WTC11 (cell line): Measurements from ENCODE around the gene HEATR5A.

Experiments used
- ATF1 ChIP-seq: sonication (generic); formaldehyde crosslinking; IDR thresholded peaks from 2 replicates; pipeline ENCODE4 v1.8.1; 2023; ENCODE audit warnings: mild to moderate bottlenecking, moderate library complexity, missing genetic modification reagents
- ATF2 ChIP-seq: sonication (generic); formaldehyde crosslinking; IDR thresholded peaks from 2 replicates; pipeline ENCODE4 v1.8.1; 2022; ENCODE audit warnings: low read depth, missing genetic modification reagents, borderline replicate concordance
- ELF4 ChIP-seq: sonication (generic); formaldehyde crosslinking; IDR thresholded peaks from 2 replicates; pipeline ENCODE4 v1.8.1; 2022; ENCODE audit warnings: low read depth, mild to moderate bottlenecking, moderate library complexity, missing genetic modification reagents
- FOXP1 ChIP-seq: sonication (generic); formaldehyde crosslinking; IDR thresholded peaks from 2 replicates; pipeline ENCODE4 v1.8.0; 2022; ENCODE audit warnings: missing genetic modification reagents, mild to moderate bottlenecking, moderate library complexity, borderline replicate concordance
- NFE2L1 ChIP-seq: sonication (generic); formaldehyde crosslinking; IDR thresholded peaks from 2 replicates; pipeline ENCODE4 v1.8.1; 2023; ENCODE audit warnings: missing genetic modification reagents
- NR3C1 ChIP-seq: sonication (generic); formaldehyde crosslinking; conservative IDR thresholded peaks from 2 replicates; pipeline ENCODE4 v1.8.1; 2023; ENCODE audit warnings: low read depth, mild to moderate bottlenecking, missing genetic modification reagents
- SP1 ChIP-seq: sonication (generic); formaldehyde crosslinking; conservative IDR thresholded peaks from 2 replicates; pipeline ENCODE4 v1.8.1; 2022; ENCODE audit warnings: missing genetic modification reagents
- ZNF219 ChIP-seq: sonication (generic); formaldehyde crosslinking; IDR thresholded peaks from 2 replicates; pipeline ENCODE4 v1.8.0; 2023; ENCODE audit warnings: missing genetic modification reagents, mild to moderate bottlenecking, borderline replicate concordance
- TF ChIP-seq, protein P1 (sequence below): fragments of 200-600 bp; IDR thresholded peaks from 2 replicates; pipeline ENCODE4 v1.8.0; 2022; ENCODE audit warnings: antibody characterized with exemption
- TF ChIP-seq, protein P2 (sequence below): sonication (generic); formaldehyde crosslinking; IDR thresholded peaks from 2 replicates; pipeline ENCODE4 v1.8.0; 2022; ENCODE audit warnings: mild to moderate bottlenecking, missing genetic modification reagents
- TF ChIP-seq, protein P3 (sequence below): sonication (generic); formaldehyde crosslinking; IDR thresholded peaks from 2 replicates; pipeline ENCODE4 v1.8.1; 2022; ENCODE audit warnings: mild to moderate bottlenecking, missing genetic modification reagents, moderate library complexity, borderline replicate concordance

- TF ChIP-seq, protein P1, sequence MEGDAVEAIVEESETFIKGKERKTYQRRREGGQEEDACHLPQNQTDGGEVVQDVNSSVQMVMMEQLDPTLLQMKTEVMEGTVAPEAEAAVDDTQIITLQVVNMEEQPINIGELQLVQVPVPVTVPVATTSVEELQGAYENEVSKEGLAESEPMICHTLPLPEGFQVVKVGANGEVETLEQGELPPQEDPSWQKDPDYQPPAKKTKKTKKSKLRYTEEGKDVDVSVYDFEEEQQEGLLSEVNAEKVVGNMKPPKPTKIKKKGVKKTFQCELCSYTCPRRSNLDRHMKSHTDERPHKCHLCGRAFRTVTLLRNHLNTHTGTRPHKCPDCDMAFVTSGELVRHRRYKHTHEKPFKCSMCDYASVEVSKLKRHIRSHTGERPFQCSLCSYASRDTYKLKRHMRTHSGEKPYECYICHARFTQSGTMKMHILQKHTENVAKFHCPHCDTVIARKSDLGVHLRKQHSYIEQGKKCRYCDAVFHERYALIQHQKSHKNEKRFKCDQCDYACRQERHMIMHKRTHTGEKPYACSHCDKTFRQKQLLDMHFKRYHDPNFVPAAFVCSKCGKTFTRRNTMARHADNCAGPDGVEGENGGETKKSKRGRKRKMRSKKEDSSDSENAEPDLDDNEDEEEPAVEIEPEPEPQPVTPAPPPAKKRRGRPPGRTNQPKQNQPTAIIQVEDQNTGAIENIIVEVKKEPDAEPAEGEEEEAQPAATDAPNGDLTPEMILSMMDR: no peak
- TF ChIP-seq, protein P2, sequence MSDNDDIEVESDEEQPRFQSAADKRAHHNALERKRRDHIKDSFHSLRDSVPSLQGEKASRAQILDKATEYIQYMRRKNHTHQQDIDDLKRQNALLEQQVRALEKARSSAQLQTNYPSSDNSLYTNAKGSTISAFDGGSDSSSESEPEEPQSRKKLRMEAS (CRISPR knock-in tag): no peak
- no peak for TF ChIP-seq FOXP1 (CRISPR knock-in tag)
- no peak for TF ChIP-seq ELF4 (CRISPR knock-in tag)
- no peak for TF ChIP-seq ATF1 (CRISPR knock-in tag)
- TF ChIP-seq NR3C1 (CRISPR knock-in tag): no peak
- TF ChIP-seq NFE2L1 (CRISPR knock-in tag): no peak
- TF ChIP-seq ATF2 (CRISPR knock-in tag): no peak
- no peak for TF ChIP-seq SP1 (CRISPR knock-in tag)
- TF ChIP-seq, protein P3, sequence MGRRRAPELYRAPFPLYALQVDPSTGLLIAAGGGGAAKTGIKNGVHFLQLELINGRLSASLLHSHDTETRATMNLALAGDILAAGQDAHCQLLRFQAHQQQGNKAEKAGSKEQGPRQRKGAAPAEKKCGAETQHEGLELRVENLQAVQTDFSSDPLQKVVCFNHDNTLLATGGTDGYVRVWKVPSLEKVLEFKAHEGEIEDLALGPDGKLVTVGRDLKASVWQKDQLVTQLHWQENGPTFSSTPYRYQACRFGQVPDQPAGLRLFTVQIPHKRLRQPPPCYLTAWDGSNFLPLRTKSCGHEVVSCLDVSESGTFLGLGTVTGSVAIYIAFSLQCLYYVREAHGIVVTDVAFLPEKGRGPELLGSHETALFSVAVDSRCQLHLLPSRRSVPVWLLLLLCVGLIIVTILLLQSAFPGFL (CRISPR knock-in tag): no peak
- TF ChIP-seq ZNF219 (CRISPR knock-in tag): no peak
These were observed 30.4 kb downstream of the HEATR5A start for GRCh38 chr14:31389946-31390345.
